Suprapubic skin (tissue), 3 donors: ENCODE measurements around the gene VRK3.

Source experiments
- CTCF ChIP-seq, 2 donors: fragments of 200-600 bp in 1 of 2; fragments of 450-650 bp in 1 of 2; sonication (generic) in 1 of 2; IDR thresholded peaks; one replicate each; pipeline ENCODE4 v1.5.1; 2016 to 2019; ENCODE audit warnings: antibody characterized with exemption in 2 of 2, mild to moderate bottlenecking in 1 of 2, moderate library complexity in 1 of 2
- POLR2AphosphoS5 ChIP-seq, 3 donors: sonication (generic); formaldehyde crosslinking; IDR thresholded peaks; one replicate each; pipeline ENCODE4 v1.6.1; 2017; ENCODE audit warnings: antibody characterized with exemption in 3 of 3

DNA sequence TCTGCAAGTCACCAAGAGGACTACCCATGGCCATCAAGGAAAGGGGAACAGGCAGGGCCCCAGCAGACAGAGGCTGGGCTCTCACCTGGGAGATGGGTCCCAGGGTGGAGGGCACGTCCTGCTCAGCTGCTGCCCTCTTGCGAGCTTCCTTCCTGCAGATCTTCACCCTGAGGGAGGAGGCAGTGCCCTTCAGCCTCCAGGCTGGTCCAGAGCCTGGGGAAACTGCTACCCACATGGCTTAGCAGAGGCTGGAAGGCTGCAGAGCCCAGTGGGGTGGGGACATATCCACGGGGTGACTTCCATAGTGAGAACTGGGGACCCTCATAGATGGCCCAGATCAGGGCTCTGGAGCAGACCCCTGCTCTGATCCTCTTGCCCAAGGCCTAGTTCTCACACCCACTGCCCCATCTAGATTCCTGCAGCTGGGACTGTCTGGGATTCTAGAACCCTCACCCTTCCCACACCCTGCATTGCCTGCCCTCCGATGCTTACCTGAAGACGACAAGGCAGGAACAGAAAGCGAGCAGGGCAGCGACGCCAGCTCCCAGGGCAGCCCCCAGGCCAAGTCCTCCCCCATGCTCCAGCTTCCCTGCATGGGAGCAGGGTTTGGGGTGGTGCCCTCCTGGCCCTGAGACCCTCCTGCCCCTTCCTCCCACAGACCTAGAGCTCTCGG lies 73.2 kb downstream of the VRK3 start:
- TF ChIP-seq CTCF (IDR thresholded peaks at IDR 0.05): no peak
- no peak for TF ChIP-seq POLR2AphosphoS5 (IDR thresholded peaks at IDR 0.05)
